ENCODE measurements around the gene DHX29.

DHX29 gene

GRCh38 chr5:55232271-55232984 lies 75.1 kb downstream of the DHX29 start:
- no peak for TF ChIP-seq GATA2 (IDR thresholded peaks at IDR 0.05; ENCODE audit: low read depth, low read length)

- TF ChIP-seq GATA3 (IDR thresholded peaks at IDR 0.05; ENCODE audit: low read depth, low read length) (no peak), GATA2 (IDR thresholded peaks at IDR 0.05; ENCODE audit: low read depth, low read length) (no peak)
Observed at GRCh38 chr5:55231919-55232270, 75.6 kb downstream of the DHX29 start.

DNA sequence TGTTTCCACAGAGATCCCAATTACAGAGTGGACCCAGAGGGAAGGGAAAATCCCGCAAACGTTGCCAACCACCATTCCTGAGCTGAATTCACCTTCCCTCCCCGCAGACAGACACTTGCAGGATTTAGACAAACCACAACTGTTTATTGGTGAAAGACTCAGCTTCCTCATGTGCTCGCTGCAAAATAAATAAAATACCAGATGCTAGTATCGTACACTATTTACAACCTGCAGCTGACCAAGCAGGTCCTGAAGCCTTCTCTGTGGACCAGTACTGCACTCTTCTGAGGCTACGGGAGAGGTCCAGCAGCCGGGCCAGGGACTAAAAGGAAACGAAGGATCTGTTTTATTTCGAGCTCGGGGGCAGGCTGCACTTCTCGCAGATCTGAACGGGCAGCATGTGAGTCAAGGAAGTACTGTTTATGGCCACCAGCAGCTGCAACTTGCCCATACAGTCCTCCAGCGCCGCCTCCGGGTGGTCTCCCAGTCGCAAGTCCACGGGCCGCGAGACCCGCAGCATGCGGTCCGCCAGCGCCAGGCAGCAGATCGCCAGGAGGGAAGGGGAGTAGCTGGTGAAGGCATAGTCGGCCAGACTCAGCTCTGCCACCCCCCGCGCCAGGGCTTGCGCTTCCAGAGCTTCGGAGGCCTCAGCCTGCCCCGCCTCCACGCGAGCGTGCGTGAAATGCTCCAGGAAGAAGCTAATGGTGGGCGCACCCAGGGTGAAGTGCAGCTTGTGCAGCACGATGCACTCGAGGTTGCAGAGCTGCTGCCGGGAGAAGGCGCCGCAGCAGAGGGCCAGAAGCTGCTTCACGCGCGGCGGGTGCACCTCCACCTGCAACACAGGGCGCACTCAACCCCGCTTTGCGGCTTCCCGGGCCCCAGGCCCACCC lies 76.2 kb downstream of the DHX29 start:
- TF ChIP-seq GATA3 (IDR thresholded peaks at IDR 0.05; ENCODE audit: low read depth, low read length), result no peak
- TF ChIP-seq GATA2 (IDR thresholded peaks at IDR 0.05; ENCODE audit: low read depth, low read length), result no peak

DNA sequence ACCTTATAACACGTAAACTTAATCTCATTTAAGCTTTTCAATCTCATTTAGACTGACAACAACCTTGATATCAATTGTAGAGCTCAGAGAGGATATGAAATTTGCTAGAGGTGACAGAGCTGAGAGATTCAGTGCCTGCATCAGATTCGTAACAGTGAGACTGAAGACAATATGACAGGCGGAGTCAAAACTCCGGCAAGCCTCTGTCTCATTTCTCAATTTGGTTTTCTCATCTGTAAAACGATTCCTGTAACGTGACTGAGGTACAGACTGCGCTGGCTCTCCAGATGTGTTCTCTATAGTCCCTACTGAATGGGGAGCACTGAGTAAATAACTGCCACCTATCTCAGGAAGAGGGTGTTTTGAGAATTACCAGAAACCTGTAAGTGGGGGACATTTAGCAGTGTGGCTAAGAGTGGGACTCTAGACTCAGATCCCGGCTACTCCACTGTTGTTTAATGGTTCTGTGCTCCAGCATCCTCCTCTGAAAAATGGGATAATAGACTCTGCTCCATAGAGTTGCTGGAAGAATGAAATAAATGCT lies 77.3 kb downstream of the DHX29 start:
- TF ChIP-seq GATA2 (IDR thresholded peaks at IDR 0.05; ENCODE audit: low read depth, low read length) (no peak), GATA3 (IDR thresholded peaks at IDR 0.05; ENCODE audit: low read depth, low read length) (no peak)

DNA sequence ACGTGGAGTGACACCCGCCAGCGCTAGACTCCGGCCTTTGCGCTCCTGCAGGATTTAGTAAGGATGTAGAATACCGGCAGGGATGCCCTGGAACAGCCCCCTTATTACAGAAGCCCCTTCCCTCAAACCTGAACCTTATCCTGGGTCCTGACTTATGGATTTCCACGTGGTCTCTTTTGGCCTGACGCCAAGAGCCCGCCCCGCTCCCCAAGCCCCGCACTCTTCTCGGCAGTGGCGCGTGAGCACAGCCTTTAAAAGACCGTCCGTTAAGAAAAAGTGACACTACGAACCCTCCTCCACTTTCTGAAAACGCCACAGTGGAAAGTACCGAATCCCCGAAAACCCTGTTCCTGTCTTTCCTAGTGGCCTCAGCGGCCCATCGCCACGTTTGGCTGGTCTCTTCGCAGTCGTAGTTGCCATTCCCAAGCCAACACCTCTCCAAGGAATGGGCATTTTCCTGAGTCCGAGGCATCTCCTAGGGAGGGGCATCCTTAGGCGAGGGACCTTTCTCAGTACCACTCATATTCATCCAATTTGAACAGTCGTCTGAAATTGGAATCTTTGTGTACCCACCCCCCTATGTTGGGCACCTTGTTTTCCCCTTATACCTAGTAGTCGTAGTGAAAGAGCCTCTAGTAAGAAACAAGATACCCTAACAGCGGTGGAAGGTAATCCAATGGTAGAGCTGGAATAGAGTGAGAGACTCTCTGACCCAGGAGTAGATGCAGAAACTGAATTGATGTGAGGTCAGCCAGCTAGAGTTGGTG lies 79.6 kb downstream of the DHX29 start:
- TF ChIP-seq GATA3 (IDR thresholded peaks at IDR 0.05; ENCODE audit: low read depth, low read length) (no peak), GATA2 (IDR thresholded peaks at IDR 0.05; ENCODE audit: low read depth, low read length) (no peak)

DNA sequence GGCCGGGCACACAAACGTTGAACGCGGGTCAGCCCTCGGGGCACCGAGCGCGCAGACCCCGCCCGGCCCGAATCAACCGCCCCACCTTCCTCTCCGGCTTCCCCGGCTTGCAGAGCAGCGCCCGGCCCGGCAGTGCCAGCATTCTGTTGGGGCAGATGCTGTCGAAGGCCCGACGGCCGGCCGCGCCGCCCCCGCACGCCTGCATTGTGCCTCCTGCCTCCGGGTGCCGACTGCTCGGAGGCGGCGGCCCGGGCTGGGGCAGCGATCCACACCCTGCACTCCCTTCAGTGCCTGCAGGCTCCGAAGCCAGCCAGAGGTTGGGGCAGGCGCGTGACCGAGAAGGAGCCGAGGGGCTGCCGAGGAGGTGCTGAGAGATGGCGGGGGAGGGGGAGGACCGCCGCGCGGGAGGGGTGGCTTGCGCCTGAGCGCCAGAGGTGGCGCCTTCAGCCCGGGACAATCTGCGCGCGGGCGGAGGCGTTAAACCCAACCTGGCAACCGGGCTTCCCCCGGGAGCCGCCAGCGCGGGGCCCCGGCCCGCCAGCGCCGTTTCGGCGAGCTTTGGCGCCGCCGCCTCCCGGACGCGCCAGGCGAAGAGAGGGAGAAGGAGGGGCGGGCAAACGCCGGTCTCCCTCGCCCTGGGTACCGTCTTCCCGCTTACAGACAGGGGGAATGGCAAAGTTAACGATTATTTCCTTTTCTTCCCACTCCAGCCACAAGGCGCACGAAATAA lies 80.4 kb downstream of the DHX29 start, which contains the start of gene MCIDAS:
MCIDAS (minus strand) TSS at position 382 of the 730 bp plus-strand sequence; CDS start at position 205, 177 bp downstream.
- TF ChIP-seq GATA2 (IDR thresholded peaks at IDR 0.05; ENCODE audit: low read depth, low read length) (no peak), GATA3 (IDR thresholded peaks at IDR 0.05; ENCODE audit: low read depth, low read length) (no peak)

GRCh38 chr5:55226027-55226933 lies 81.2 kb downstream of the DHX29 start:
- TF ChIP-seq GATA3 (IDR thresholded peaks at IDR 0.05; ENCODE audit: low read depth, low read length) (no peak), GATA2 (IDR thresholded peaks at IDR 0.05; ENCODE audit: low read depth, low read length) (no peak)

DNA sequence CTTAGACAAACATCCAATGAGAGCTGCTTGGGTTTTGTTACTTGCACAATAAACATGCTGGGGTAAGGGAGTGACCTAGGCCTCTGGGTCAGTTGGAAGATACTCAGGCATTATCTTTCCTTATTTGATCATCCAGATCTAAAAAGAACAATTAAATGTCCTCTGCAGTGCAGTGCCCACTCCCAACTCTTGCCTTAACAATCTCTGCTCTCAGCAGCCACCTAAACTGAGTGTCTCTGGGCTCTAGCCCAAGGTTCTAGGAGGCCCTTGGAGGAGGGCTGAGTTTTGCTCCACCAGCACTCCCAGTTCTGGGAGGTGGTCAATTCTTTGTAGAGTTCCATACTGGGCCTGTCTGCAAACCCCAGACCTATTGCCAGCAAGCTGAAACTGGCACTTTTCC lies 82.1 kb downstream of the DHX29 start:
- TF ChIP-seq GATA3 (IDR thresholded peaks at IDR 0.05; ENCODE audit: low read depth, low read length), result no peak
- TF ChIP-seq GATA2 (IDR thresholded peaks at IDR 0.05; ENCODE audit: low read depth, low read length), result no peak

GRCh38 chr5:55223812-55224240 lies 83.7 kb downstream of the DHX29 start:
- TF ChIP-seq GATA2 (IDR thresholded peaks at IDR 0.05; ENCODE audit: low read depth, low read length), result no peak
- TF ChIP-seq GATA3 (IDR thresholded peaks at IDR 0.05; ENCODE audit: low read depth, low read length), result no peak

- no peak for TF ChIP-seq GATA3 (IDR thresholded peaks at IDR 0.05; ENCODE audit: low read depth, low read length)
- no peak for TF ChIP-seq GATA2 (IDR thresholded peaks at IDR 0.05; ENCODE audit: low read depth, low read length)
Observed at GRCh38 chr5:55222985-55223811, 84.3 kb downstream of the DHX29 start.

DNA sequence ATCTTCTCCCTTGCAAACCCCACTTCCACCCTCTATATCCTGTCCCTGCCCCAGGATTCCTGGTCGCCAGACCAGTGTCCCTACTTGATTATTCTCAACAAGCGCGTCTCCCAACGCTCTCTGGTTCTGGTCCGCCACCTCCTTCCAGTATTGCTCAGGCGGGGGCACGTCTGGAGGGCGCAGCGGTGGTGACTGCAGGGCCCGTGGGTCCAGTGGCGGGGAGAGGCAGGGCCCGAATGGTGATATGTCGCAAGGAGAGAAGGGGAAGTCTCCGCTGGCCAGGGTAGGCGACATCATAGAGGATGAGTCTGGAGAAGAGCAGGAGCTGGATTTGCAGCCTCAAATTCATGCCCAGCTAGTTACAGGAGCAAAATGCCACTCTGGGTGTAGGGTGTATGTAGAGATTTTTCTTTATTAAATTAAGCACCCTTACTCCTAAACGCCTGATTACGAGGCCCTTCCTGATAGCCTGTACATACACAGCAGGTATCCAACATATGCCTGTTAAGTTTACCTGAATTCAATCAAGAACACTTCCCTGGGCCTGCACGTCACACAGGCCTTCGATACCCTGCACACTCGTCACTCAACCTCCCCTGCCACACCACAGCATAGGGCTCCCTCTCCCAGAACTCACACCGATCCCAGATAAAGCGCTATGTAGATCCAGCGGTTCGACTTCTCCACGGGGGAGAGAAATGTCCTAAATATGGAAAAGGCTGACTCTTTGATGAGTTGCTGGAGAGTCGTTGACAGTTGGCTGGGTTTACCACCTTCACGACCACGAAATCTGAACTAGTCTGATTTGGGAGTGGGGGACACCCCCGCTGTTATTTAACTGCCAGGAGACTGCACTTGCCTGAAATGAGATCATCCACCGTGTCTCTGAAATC lies 85.2 kb downstream of the DHX29 start:
- no peak for TF ChIP-seq GATA2 (IDR thresholded peaks at IDR 0.05; ENCODE audit: low read depth, low read length)
- no peak for TF ChIP-seq GATA3 (IDR thresholded peaks at IDR 0.05; ENCODE audit: low read depth, low read length)

Measured in SH-SY5Y (cell line).